NB4 (cell line): ENCODE data around the gene ADORA2A.

Experiments used
- MYC ChIP-seq: IDR thresholded peaks from 2 replicates; pipeline ENCODE4 v1.6.1; 2011; ENCODE audit warnings: low read depth, low read length
- POLR2A ChIP-seq: IDR thresholded peaks from 2 replicates; pipeline ENCODE4 v1.6.1; 2011; ENCODE audit warnings: mild to moderate bottlenecking; ENCODE audit not compliant: insufficient read length; ENCODE audit errors: extremely low read depth
- TF ChIP-seq, protein P1 (sequence below): IDR thresholded peaks from one replicate; pipeline ENCODE4 v1.5.1; 2012; ENCODE audit warnings: low read depth, low read length
- TF ChIP-seq, protein P2 (sequence below): IDR thresholded peaks from 2 replicates; pipeline ENCODE4 v1.6.1; 2011; ENCODE audit warnings: low read depth, low read length

DNA sequence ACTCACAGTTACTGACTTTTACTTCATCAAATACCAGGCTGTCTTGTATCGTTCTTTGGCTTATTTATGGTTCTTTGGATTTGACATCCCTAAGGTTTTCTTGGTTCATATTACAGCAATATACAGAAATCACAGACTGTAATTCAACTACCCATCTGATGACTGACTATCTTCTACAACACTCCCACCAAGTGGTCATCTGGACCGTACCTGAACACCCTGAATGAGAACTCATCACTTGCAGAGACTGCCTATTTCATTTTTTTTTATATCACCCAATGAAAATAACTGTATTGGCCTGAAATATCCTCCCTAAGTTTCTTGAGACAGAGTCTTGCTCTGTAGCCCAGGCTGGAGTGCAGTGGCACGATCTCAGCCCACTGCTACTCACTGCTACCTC is 58.2 kb downstream of the ADORA2A start:
- TF ChIP-seq, protein P1, sequence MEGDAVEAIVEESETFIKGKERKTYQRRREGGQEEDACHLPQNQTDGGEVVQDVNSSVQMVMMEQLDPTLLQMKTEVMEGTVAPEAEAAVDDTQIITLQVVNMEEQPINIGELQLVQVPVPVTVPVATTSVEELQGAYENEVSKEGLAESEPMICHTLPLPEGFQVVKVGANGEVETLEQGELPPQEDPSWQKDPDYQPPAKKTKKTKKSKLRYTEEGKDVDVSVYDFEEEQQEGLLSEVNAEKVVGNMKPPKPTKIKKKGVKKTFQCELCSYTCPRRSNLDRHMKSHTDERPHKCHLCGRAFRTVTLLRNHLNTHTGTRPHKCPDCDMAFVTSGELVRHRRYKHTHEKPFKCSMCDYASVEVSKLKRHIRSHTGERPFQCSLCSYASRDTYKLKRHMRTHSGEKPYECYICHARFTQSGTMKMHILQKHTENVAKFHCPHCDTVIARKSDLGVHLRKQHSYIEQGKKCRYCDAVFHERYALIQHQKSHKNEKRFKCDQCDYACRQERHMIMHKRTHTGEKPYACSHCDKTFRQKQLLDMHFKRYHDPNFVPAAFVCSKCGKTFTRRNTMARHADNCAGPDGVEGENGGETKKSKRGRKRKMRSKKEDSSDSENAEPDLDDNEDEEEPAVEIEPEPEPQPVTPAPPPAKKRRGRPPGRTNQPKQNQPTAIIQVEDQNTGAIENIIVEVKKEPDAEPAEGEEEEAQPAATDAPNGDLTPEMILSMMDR: no peak
- TF ChIP-seq POLR2A (no peak), MYC (no peak)
- TF ChIP-seq, protein P2, sequence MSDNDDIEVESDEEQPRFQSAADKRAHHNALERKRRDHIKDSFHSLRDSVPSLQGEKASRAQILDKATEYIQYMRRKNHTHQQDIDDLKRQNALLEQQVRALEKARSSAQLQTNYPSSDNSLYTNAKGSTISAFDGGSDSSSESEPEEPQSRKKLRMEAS: no peak
